VCaP (cell line): ENCODE data around the gene LIPC.

ENCODE experiments used
- H3K27ac ChIP-seq: fragments of 450-650 bp; 2 replicates; pipeline ENCODE4 v1.5.1; 2017
- CTCF ChIP-seq: fragments of 450-650 bp; conservative IDR thresholded peaks from 2 replicates; pipeline ENCODE4 v1.5.1; 2017; ENCODE audit warnings: mild to moderate bottlenecking, moderate library complexity

LIPC gene

GRCh38 chr15:58512522-58512921, 80.7 kb downstream of the LIPC start:
- H3K27ac ChIP-seq: no peak overlapping the region
- TF ChIP-seq CTCF: no peak

DNA sequence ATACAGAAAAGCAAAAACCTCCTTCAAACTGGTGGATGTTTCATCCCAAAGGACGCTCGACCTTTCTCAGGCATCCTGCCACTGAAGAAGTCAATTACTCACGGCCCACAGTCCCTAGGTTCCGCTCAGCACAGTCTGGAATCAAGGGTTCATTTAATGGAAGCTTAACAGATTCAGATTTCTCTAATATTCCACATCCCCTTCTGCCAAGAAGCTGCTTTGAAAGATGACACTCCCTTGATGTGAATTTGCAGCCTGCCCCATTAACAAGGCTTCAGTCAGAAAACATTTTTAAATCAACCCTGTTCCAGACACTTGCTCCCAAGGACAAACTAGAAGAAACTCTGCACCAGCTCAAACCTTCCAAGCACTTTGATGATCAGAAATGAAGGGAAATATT, 81.2 kb downstream of the LIPC start:
- no peak for TF ChIP-seq CTCF
- no peak overlapping the region for H3K27ac ChIP-seq

GRCh38 chr15:58513726-58514336, 82.0 kb downstream of the LIPC start:
- TF ChIP-seq CTCF: no peak

GRCh38 chr15:58515807-58516206, 84.0 kb downstream of the LIPC start:
- TF ChIP-seq CTCF: no peak
- H3K27ac ChIP-seq: no peak overlapping the region

More at GRCh38 chr15:58513726-58514336, 82.0 kb downstream of the LIPC start:
- H3K27ac ChIP-seq: no peak overlapping the region

- TF ChIP-seq CTCF: no peak
- no peak overlapping the region for H3K27ac ChIP-seq
These were observed 85.5 kb downstream of the LIPC start for GRCh38 chr15:58517252-58517681.

- H3K27ac ChIP-seq: no peak overlapping the region
- TF ChIP-seq CTCF: no peak
These were observed 86.1 kb downstream of the LIPC start for GRCh38 chr15:58517682-58518525.

DNA sequence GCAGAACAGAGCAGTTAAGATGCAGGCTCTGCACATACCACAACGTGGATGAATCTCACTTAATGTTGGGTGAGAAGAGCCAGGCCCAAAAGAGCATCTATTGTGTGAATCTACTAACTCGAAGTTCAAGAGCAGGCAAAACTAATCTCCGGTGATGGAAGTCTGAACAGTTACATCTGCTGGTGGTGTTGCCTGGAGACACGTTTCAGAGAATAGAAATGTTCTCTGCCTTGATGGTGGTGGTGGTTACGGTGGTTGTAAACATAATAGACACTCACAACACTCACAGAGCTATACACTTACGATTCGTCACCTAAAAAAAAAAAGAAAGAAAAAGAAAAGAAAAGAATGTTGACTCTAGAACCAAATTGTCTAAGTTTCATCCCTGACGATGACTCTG, 86.8 kb downstream of the LIPC start:
- no peak overlapping the region for H3K27ac ChIP-seq
- no peak for TF ChIP-seq CTCF
